ENCODE data around the gene PNPLA7. TPM values are rescaled to one million over a fixed set of nuclear protein-coding genes. Genes with fewer than 3 reads are reported as not detected.

The PNPLA7 gene
- polyA plus RNA-seq, 1 of the 3 experiments (the other 2 are of a cell fraction) = 0.99 TPM

GRCh38 chr9:137582286-137582860, 32.2 kb upstream of the PNPLA7 start:
- 84% methylated on average over 9 of the region's 20 CpGs for WGBS (ENCODE audit: low lambda C conversion rate)
- peak; percentile 50 for DNase-seq
- H3K79me2 ChIP-seq (ENCODE audit: insufficient read depth) = peaks cover 12% of the 10 kb centered on the region
- no peak overlapping the region; a peak in 1 of 4 replicates for H3K27ac ChIP-seq (ENCODE audit: low read depth in 2 of 2, low read length in 1 of 2)
- no peak overlapping the region for H2AFZ ChIP-seq (ENCODE audit: low read depth)
- H3K36me3 ChIP-seq (replicated peaks in 1 of 2; ENCODE audit: control insufficient read depth in 1 of 2, insufficient read depth in 2 of 2, low read length in 1 of 2) = peaks cover 6 to 60% of the 10 kb centered on the region in 2 experiments
- no peak overlapping the region for H3K4me3 ChIP-seq (ENCODE audit: low read depth in 2 of 2, low read length in 1 of 2)
- H3K9me2 ChIP-seq = no peaks in the 10 kb centered on the region
- POLR2A ChIA-PET = no interaction called here
- peaks cover under 1 to 9% of the 10 kb centered on the region in 2 experiments; a peak in 3 of 4 replicates for H3K4me1 ChIP-seq (ENCODE audit: control insufficient read depth in 1 of 2, insufficient read depth in 2 of 2, low read depth in 1 of 2, low read length in 1 of 2)
- TF ChIP-seq, protein P1, sequence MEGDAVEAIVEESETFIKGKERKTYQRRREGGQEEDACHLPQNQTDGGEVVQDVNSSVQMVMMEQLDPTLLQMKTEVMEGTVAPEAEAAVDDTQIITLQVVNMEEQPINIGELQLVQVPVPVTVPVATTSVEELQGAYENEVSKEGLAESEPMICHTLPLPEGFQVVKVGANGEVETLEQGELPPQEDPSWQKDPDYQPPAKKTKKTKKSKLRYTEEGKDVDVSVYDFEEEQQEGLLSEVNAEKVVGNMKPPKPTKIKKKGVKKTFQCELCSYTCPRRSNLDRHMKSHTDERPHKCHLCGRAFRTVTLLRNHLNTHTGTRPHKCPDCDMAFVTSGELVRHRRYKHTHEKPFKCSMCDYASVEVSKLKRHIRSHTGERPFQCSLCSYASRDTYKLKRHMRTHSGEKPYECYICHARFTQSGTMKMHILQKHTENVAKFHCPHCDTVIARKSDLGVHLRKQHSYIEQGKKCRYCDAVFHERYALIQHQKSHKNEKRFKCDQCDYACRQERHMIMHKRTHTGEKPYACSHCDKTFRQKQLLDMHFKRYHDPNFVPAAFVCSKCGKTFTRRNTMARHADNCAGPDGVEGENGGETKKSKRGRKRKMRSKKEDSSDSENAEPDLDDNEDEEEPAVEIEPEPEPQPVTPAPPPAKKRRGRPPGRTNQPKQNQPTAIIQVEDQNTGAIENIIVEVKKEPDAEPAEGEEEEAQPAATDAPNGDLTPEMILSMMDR (IDR thresholded peaks at IDR 0.05) = peak; percentile 47
- no peak for TF ChIP-seq TAF1 (IDR thresholded peaks at IDR 0.05; ENCODE audit: borderline replicate concordance, low read depth, low read length)
- peak; percentile 54 for TF ChIP-seq RAD21 (IDR thresholded peaks at IDR 0.05; ENCODE audit: low read length)
- no peak for TF ChIP-seq USF2 (IDR thresholded peaks at IDR 0.05; ENCODE audit: borderline replicate concordance, low read depth, low read length)
- peak; percentile 16; the same call in 1 of the 2 replicates for TF ChIP-seq SMC3 (IDR thresholded peaks at IDR 0.05; ENCODE audit: low read depth, low read length)
- H3K9me3 ChIP-seq = no peaks in the 10 kb centered on the region
- H4K20me1 ChIP-seq (ENCODE audit: insufficient read depth) = no peaks in the 10 kb centered on the region
- H3K4me2 ChIP-seq = no peak overlapping the region
- peaks cover 3% of the 10 kb centered on the region for H3F3A ChIP-seq (replicated peaks; ENCODE audit: insufficient read depth)
- H3K9ac ChIP-seq = no peak overlapping the region
- CTCF ChIA-PET = interaction anchor here (1.0 to 1.1 kb wide), 4 partner anchors 10 to 296 kb away, joined by 3 to 4 read pairs (median 4); no protein-coding TSS in a partner anchor
- no peaks in the 10 kb centered on the region for H3K27me3 ChIP-seq (ENCODE audit: insufficient read depth)

DNA sequence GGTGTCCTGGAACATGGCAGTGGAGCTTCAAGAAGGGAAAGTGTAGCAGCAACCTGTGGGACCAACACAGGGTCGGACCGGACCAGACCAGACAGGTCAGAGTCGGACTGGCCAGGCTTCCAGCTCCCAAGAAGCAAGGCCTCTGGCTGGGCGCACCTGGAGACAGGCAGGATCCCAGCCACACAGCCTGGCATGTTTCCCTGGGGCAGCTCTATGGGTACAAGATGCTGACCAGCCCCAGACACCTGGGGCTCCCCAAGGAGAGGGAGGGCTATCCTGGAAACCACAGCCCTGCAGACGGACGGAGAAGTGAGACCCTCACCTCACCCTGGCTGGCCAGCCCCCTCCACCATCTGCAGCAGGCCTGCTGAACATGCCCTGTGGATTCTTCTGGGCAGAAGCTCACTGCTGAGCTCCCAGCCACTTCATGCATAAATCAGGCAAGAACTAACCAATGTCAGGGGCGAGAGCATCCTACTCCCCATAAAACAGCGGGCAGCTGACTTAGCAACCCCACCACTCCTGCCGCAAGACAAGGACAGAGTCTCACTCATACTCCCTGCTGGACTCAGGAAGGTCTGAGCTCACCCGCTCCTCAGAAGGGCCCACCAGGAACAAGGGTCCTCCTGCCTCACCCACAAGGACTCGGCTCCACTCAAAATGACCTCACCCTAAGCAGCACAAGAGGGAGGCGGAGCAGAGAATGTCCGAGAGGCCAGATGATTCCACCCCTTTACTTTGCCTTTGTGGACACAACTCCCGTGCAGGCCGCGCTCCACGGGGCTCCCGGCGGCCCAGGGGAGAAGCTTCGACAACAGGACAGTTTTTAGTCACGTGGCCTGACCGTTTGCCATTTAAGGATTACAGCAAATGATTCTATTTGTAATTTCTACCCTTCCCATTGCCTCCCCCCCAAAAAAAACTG, 31.4 kb upstream of the PNPLA7 start:
- no peak overlapping the region for H3K27ac ChIP-seq (ENCODE audit: low read depth in 2 of 2, low read length in 1 of 2)
- TF ChIP-seq FOXM1 (IDR thresholded peaks at IDR 0.05; ENCODE audit: low read depth) (no peak), JUND (IDR thresholded peaks at IDR 0.05) (no peak), GABPA (IDR thresholded peaks at IDR 0.05; ENCODE audit: low read depth) (no peak), POLR2AphosphoS5 (IDR thresholded peaks at IDR 0.05; ENCODE audit: low read depth, low read length) (no peak), TAF1 (IDR thresholded peaks at IDR 0.05; ENCODE audit: borderline replicate concordance, low read depth, low read length) (no peak), TCF12 (IDR thresholded peaks at IDR 0.05) (no peak), SMC3 (IDR thresholded peaks at IDR 0.05; ENCODE audit: low read depth, low read length) (no peak), MEF2A (IDR thresholded peaks at IDR 0.05; ENCODE audit: borderline replicate concordance, low read depth) (no peak), YY1 (IDR thresholded peaks at IDR 0.05; ENCODE audit: low read depth) (no peak), TEAD4 (IDR thresholded peaks at IDR 0.05; ENCODE audit: borderline replicate concordance, insufficient read depth) (no peak), RAD21 (IDR thresholded peaks at IDR 0.05; ENCODE audit: low read length) (no peak), EZH2phosphoT487 (IDR thresholded peaks at IDR 0.05; ENCODE audit: borderline replicate concordance, low read depth) (no peak), FOSL2 (IDR thresholded peaks at IDR 0.05; ENCODE audit: borderline replicate concordance, low read depth) (no peak), USF2 (IDR thresholded peaks at IDR 0.05; ENCODE audit: borderline replicate concordance, low read depth, low read length) (no peak), RXRA (IDR thresholded peaks at IDR 0.05; ENCODE audit: borderline replicate concordance, low read depth) (no peak), ELF1 (IDR thresholded peaks at IDR 0.05) (no peak)
- TF ChIP-seq, protein P2, sequence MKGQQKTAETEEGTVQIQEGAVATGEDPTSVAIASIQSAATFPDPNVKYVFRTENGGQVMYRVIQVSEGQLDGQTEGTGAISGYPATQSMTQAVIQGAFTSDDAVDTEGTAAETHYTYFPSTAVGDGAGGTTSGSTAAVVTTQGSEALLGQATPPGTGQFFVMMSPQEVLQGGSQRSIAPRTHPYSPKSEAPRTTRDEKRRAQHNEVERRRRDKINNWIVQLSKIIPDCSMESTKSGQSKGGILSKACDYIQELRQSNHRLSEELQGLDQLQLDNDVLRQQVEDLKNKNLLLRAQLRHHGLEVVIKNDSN (IDR thresholded peaks at IDR 0.05; ENCODE audit: borderline replicate concordance, low read depth) = no peak
- peaks cover 6 to 14% of the 10 kb centered on the region in 2 experiments; a peak in 3 of 4 replicates for H3K4me1 ChIP-seq (ENCODE audit: control insufficient read depth in 1 of 2, insufficient read depth in 2 of 2, low read depth in 1 of 2, low read length in 1 of 2)
- 95% methylated on average over 17 of the region's 22 CpGs for WGBS (ENCODE audit: low lambda C conversion rate)
- H2AFZ ChIP-seq (ENCODE audit: low read depth) = no peak overlapping the region
- peaks cover 20% of the 10 kb centered on the region for H3K79me2 ChIP-seq (ENCODE audit: insufficient read depth)
- peaks cover 3% of the 10 kb centered on the region for H3F3A ChIP-seq (replicated peaks; ENCODE audit: insufficient read depth)
- ChIA-PET CTCF (interaction anchor here (1.0 to 4.0 kb wide), 6 partner anchors 10 to 295 kb away, joined by 3 to 27 read pairs (median 4); partner anchors contain the start of gene ZMYND19), POLR2A (interaction anchor here (0.7 kb wide), 1 partner anchor 10 kb away, joined by 8 read pairs; no protein-coding TSS in a partner anchor)
- no peak overlapping the region for H3K4me3 ChIP-seq (ENCODE audit: low read depth in 2 of 2, low read length in 1 of 2)
- H3K36me3 ChIP-seq (replicated peaks in 1 of 2; ENCODE audit: control insufficient read depth in 1 of 2, insufficient read depth in 2 of 2, low read length in 1 of 2) = peaks cover 6 to 52% of the 10 kb centered on the region in 2 experiments
- no peak for DNase-seq
- H3K4me2 ChIP-seq = no peak overlapping the region
- no peaks in the 10 kb centered on the region for H3K9me2 ChIP-seq
- no peaks in the 10 kb centered on the region for H3K27me3 ChIP-seq (ENCODE audit: insufficient read depth)
- H3K9ac ChIP-seq = no peak overlapping the region
- no peaks in the 10 kb centered on the region for H4K20me1 ChIP-seq (ENCODE audit: insufficient read depth)
- no peaks in the 10 kb centered on the region for H3K9me3 ChIP-seq

Measured in SK-N-SH (cell line).